HepG2 (cell line): Measurements from ENCODE around the gene IL2RA. TPM values are rescaled to one million over a fixed set of nuclear protein-coding genes. Genes with fewer than 3 reads are reported as not detected.

Source experiments
- ATF4 ChIP-seq, 2 experiments: fragments of 450-650 bp in 1 of 2; sonication (generic) in 1 of 2; formaldehyde crosslinking; IDR thresholded peaks; 2 replicates each; pipeline versions ENCODE4 v1.5.0 to v1.8.0; 2020 to 2022; ENCODE audit warnings: mild to moderate bottlenecking in 1 of 2, missing genetic modification reagents in 1 of 2
- ELF4 ChIP-seq: sonication (generic); formaldehyde crosslinking; IDR thresholded peaks from 2 replicates; pipeline ENCODE4 v1.5.0; 2020; ENCODE audit warnings: missing genetic modification reagents, mild to moderate bottlenecking, moderate library complexity, borderline replicate concordance
- FOSL1 ChIP-seq: sonication (generic); formaldehyde crosslinking; IDR thresholded peaks from 2 replicates; pipeline ENCODE4 v1.9.0; 2021; ENCODE audit warnings: missing genetic modification reagents, borderline replicate concordance
- GATAD2A ChIP-seq: IDR thresholded peaks from 2 replicates; pipeline ENCODE4 v1.6.1; 2016
- HDAC6 ChIP-seq: fragments of 200-600 bp; sonication (generic); IDR thresholded peaks from 2 replicates; pipeline ENCODE4 v1.7.0; 2017; ENCODE audit warnings: mild to moderate bottlenecking, antibody characterized with exemption, low read length, low read depth
- LCORL ChIP-seq, 2 experiments: fragments of 450-650 bp in 1 of 2; sonication (generic) in 1 of 2; formaldehyde crosslinking in 1 of 2; IDR thresholded peaks; 2 replicates each; pipeline versions ENCODE4 v1.5.0 to v1.6.1; 2017 to 2020; ENCODE audit warnings: antibody characterized with exemption in 1 of 2, missing genetic modification reagents in 1 of 2
- MXD4 ChIP-seq: IDR thresholded peaks from 2 replicates; pipeline ENCODE4 v1.6.1; 2016; ENCODE audit warnings: mild to moderate bottlenecking, missing biosample characterization, missing genetic modification reagents
- MYNN ChIP-seq: sonication (generic); formaldehyde crosslinking; IDR thresholded peaks from 2 replicates; pipeline ENCODE4 v1.4.0; 2020; ENCODE audit warnings: mild to moderate bottlenecking, low read depth, missing genetic modification reagents
- NR2F1 ChIP-seq, 2 experiments: fragments of 450-650 bp in 1 of 2; formaldehyde crosslinking in 1 of 2; IDR thresholded peaks; 2 replicates each; pipeline versions ENCODE4 v1.5.0 to v1.6.1; 2016 to 2020; ENCODE audit warnings: mild to moderate bottlenecking in 1 of 2, missing compliant biosample characterization in 1 of 2, missing genetic modification reagents in 1 of 2, moderate library complexity in 1 of 2
- PHB2 ChIP-seq: fragments of 450-650 bp; IDR thresholded peaks from 2 replicates; pipeline ENCODE4 v1.6.1; 2018; ENCODE audit not compliant: partially characterized antibody
- PRPF4 ChIP-seq: fragments of 200-400 bp; formaldehyde crosslinking; IDR thresholded peaks from 2 replicates; pipeline ENCODE4 v1.6.1; 2016; ENCODE audit warnings: low read length, low read depth; ENCODE audit not compliant: poor library complexity, severe bottlenecking
- SIX4 ChIP-seq: sonication (generic); formaldehyde crosslinking; IDR thresholded peaks from 2 replicates; pipeline ENCODE4 v1.4.0; 2020; ENCODE audit warnings: missing genetic modification reagents
- SKI ChIP-seq: fragments of 450-650 bp; IDR thresholded peaks from one replicate; pipeline ENCODE4 v1.6.1; 2018; ENCODE audit warnings: mild to moderate bottlenecking; ENCODE audit not compliant: partially characterized antibody
- U2AF1 ChIP-seq: fragments of 200-400 bp; formaldehyde crosslinking; optimal IDR thresholded peaks from 2 replicates; pipeline ENCODE3; 2017; ENCODE audit warnings: mild to moderate bottlenecking, low read depth, low read length
- ZMYM4 ChIP-seq: sonication (generic); formaldehyde crosslinking; IDR thresholded peaks from 2 replicates; pipeline ENCODE4 v1.8.1; 2023; ENCODE audit warnings: mild to moderate bottlenecking, missing genetic modification reagents
- ZNF24 ChIP-seq: fragments of 450-650 bp; IDR thresholded peaks from 2 replicates; pipeline ENCODE4 v1.6.1; 2017; ENCODE audit warnings: antibody characterized with exemption, mild to moderate bottlenecking
- ZNF33B ChIP-seq: sonication (generic); formaldehyde crosslinking; IDR thresholded peaks from 2 replicates; pipeline ENCODE4 v1.5.1; 2020; ENCODE audit warnings: mild to moderate bottlenecking, missing genetic modification reagents
- ZNF343 ChIP-seq: sonication (generic); formaldehyde crosslinking; IDR thresholded peaks from 2 replicates; pipeline ENCODE4 v1.4.0; 2020; ENCODE audit warnings: mild to moderate bottlenecking, missing genetic modification reagents
- ZNF576 ChIP-seq: sonication (generic); formaldehyde crosslinking; IDR thresholded peaks from 2 replicates; pipeline ENCODE4 v1.4.0; 2020; ENCODE audit warnings: mild to moderate bottlenecking, missing genetic modification reagents
- ZNF687 ChIP-seq: sonication (generic); formaldehyde crosslinking; IDR thresholded peaks from 2 replicates; pipeline ENCODE4 v1.5.1; 2020; ENCODE audit warnings: mild to moderate bottlenecking, missing genetic modification reagents, moderate library complexity
- ZNF749 ChIP-seq: sonication (generic); formaldehyde crosslinking; IDR thresholded peaks from 2 replicates; pipeline ENCODE4 v1.8.0; 2022; ENCODE audit warnings: mild to moderate bottlenecking, missing genetic modification reagents, moderate library complexity, borderline replicate concordance
- ZNF792 ChIP-seq: IDR thresholded peaks from 2 replicates; pipeline ENCODE4 v1.6.1; 2016
- polyA plus RNA-seq, 8 experiments: library from polyadenylated mRNA; depleted of rRNA in 3 of 8; stranded (reverse) in 7 of 8; unstranded in 1 of 8; fragments of >200 nt; fragmentation: Illumina TruSeq in 4 of 8; extraction: Trizol in 4 of 8; gene quantifications; 2 replicates each; pipeline versions ENCODE4 v1.2.1 to v1.2.3, GENCODE V29; 2011 to 2016; ENCODE audit warnings: low read depth in 4 of 8, missing spikeins in 1 of 8, mixed read lengths in 1 of 8; ENCODE audit not compliant: insufficient read depth in 1 of 8
- total RNA-seq, 5 experiments: library from RNA; depleted of rRNA; stranded (reverse); fragments of >200 nt; fragmentation: Illumina TruSeq; extraction: Trizol; gene quantifications; 2 replicates each; pipeline ENCODE4 v1.2.3, GENCODE V29; 2016; ENCODE audit warnings: low read depth in 1 of 5

Gene IL2RA
- total and polyA plus RNA-seq, 2 of the 13 experiments (the other 11 are each of a cell fraction or from before 2014, with no cell fraction given) = not detected

- TF ChIP-seq ELF4 = no peak
- TF ChIP-seq ZNF792 = peak; percentile 67; the same call in 1 of the 2 replicates
- TF ChIP-seq NR2F1 (CRISPR knock-in tag; IDR thresholded peaks at IDR 0.05) = peak in 1 of 2 experiments; percentile 48; a peak in 1 of 4 replicates
- peak; percentile 97 for TF ChIP-seq PRPF4
- TF ChIP-seq ZNF343 (CRISPR knock-in tag) = no peak
- TF ChIP-seq ZMYM4 (CRISPR knock-in tag) = peak; percentile 99
- TF ChIP-seq ZNF749 = peak; percentile 28; the same call in 1 of the 2 replicates
- no peak for TF ChIP-seq MYNN (CRISPR knock-in tag)
- TF ChIP-seq MXD4 (CRISPR knock-in tag) = peak; percentile 80
- peak; percentile 69 for TF ChIP-seq SKI
- TF ChIP-seq LCORL (IDR thresholded peaks at IDR 0.05) = no peak
- peak; percentile 71 for TF ChIP-seq LCORL (CRISPR knock-in tag; IDR thresholded peaks at IDR 0.05)
- 0 out of 4 replicates have a peak, but pooled peaks of 1 of the 2 experiments have one; percentile 29 for TF ChIP-seq ATF4 (CRISPR knock-in tag; IDR thresholded peaks at IDR 0.05)
- TF ChIP-seq ZNF576 (CRISPR knock-in tag) = peak; percentile 99
- TF ChIP-seq ZNF687 (CRISPR knock-in tag) = peak; percentile 15; the same call in 1 of the 2 replicates
- TF ChIP-seq ZNF33B (CRISPR knock-in tag) = peak; percentile 29; the same call in 1 of the 2 replicates
- no peak for TF ChIP-seq PHB2
- peak; percentile 21; the same call in 1 of the 2 replicates for TF ChIP-seq SIX4
- no peak for TF ChIP-seq FOSL1
- no peak for TF ChIP-seq HDAC6
- peak; percentile 59 for TF ChIP-seq U2AF1
- peak; percentile 68 for TF ChIP-seq GATAD2A (CRISPR knock-in tag)
- TF ChIP-seq ZNF24 = peak; percentile 87
Measured at GRCh38 chr10:6088721-6089333, 26.7 kb upstream of the IL2RA start, which contains the start of gene RBM17 (continued).
